HFF-Myc (cell line): ENCODE measurements around the gene DIP2C.

Experiments
- DNase-seq: peaks from one replicate; pipeline ENCODE4 v3.0.0-alpha.2; 2011; ENCODE audit warnings: low read depth; ENCODE audit errors: extremely low read depth
- H3K4me3 ChIP-seq: replicated peaks from 2 replicates; pipeline ENCODE4 v1.5.1; 2011; ENCODE audit warnings: low read depth, mild to moderate bottlenecking, control low read depth, low read length
- CTCF ChIP-seq: IDR thresholded peaks from 2 replicates; pipeline ENCODE4 v1.5.1; 2012; ENCODE audit warnings: mild to moderate bottlenecking, low read depth, low read length, control low read depth; ENCODE audit errors: missing control alignments

DIP2C gene

DNA sequence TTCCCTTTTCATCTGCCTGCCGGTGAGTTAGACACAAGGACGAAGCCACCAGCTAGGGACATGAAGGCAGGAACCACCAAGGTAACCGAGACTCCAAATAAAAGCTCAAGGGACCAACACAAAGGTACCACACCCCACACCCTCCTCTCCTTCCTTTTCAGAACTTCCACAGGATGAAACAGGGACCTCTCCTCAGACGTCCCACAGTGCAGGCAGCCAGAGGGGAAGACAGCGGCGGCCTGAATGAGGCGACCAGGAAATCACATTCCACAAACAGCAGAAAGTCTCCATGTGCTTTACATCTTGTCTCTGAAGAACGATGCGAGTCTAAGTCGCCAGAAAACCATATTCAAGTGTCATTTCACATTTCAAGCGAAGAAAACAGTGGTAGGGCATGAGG is 97.8 kb downstream of the DIP2C start:
- no peak for TF ChIP-seq CTCF
- no peak overlapping the region for H3K4me3 ChIP-seq
- DNase-seq, result no peak

DNA sequence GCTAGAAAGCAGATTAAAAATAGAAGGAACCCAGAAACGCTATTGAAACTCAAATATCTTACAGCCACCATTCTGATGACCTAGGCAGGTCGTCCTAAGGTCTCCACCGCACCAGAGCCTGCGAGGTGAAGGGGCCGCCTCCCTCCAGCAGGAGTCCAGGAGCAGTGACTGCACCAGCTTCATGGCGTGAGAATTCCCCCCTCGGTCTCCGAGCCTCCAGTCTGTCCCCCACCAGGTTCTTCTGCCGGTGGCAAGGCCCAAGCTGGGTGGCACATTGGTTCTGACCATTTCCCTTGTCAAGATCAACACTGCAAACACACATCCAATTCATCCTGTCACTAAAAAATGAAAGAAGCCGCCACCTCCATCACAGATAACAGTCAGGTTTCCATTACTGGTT is 98.7 kb downstream of the DIP2C start:
- no peak for TF ChIP-seq CTCF
- no peak overlapping the region for H3K4me3 ChIP-seq
- DNase-seq, result no peak

DNA sequence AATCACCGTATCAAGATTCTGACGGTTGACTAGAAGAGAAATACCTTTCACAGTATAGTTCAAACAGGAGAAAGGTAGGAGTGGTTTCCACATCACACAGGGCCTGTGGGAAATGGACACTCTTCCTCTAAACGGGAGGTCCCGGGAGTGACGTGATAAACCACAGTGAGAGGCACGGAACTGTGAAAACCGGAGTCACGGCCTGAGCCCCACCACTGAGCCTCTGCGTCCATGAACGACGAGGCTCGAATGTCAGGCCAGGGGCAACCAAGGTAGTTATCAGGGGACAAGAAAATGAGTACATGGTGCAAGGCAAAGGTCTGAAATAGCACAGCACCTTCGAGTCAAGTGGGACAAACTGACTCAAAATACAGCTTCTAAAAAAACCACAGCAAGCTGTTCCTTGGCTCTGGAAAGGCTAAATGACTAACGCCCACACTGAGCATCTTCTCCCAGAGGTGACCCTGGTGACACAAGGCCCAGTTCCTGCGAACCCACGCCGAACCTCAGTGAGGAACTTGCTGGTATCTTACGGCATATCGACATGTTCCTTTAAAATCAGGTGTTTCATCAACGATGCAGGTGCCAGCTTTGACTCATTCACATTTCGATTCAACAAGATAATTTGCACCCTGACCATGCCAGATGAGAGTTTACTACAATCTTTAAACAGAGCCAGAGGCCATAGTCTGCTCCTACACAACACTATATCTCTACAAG is 99.3 kb downstream of the DIP2C start:
- H3K4me3 ChIP-seq, result no peak overlapping the region
- DNase-seq, result no peak
- TF ChIP-seq CTCF, result no peak

- DNase-seq, result no peak
- no peak overlapping the region for H3K4me3 ChIP-seq
- TF ChIP-seq CTCF, result no peak
Measured at GRCh38 chr10:588246-589165, 101.0 kb downstream of the DIP2C start.

DNA sequence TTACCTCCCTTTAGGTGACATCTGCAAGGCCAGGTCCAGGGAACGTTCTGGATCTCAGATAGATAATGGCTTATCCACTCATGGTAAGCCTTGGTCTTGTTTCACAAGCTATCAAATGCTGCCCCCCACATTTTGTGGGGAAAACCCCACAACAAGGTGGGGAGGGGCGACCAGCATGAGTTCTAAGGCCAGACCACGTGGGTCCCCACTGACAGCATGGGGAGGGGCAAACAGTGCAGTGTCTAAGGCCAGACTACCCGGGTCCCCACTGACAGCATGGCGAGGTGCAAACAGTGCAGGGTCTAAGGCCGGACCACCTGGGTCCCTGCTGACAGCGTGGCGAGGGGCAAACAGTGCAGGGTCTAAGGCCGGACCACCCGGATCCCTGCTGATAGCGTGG is 102.8 kb downstream of the DIP2C start:
- no peak for DNase-seq
- H3K4me3 ChIP-seq, result no peak overlapping the region

DNA sequence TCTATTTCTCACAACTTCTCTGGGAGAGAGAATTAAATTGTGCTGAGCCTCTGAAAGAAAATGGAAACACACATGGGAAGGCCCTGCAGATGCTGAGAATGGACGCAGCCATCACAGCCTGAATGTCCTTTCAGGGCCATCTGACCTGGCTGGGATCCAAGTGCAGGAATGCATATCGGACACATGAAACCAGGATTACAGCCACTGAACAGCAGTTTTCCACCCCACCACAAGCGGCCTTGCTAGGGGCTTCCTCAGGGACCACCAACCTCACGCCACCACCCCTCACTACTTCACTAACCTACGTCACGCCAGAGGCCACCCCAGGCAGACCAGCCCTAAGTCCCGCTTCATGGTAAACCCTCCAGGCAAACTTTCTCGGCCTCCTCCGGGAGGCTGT is 103.3 kb downstream of the DIP2C start:
- no peak for DNase-seq
- no peak for TF ChIP-seq CTCF
- H3K4me3 ChIP-seq, result no peak overlapping the region

More for the DNA sequence above, 102.8 kb downstream of the DIP2C start:
- no peak for TF ChIP-seq CTCF
